ENCODE data around the gene TCAF1.

- TF ChIP-seq POLR2A (IDR thresholded peaks at IDR 0.05) (no peak), CTCF (IDR thresholded peaks at IDR 0.05) (no peak)
Observed at GRCh38 chr7:143900230-143900766, 1.7 kb downstream of the TCAF1 start.
